B cell (primary cell): ENCODE results near the gene ZBTB17. TPM values are rescaled to one million over a fixed set of nuclear protein-coding genes. Genes with fewer than 3 reads are reported as not detected.

Source experiments
- ATAC-seq: fragments of 200-7000 bp; cut with Tn5 transposase; one replicate; pipeline ENCODE4 v1.10.0; 2021; ENCODE audit warnings: low read depth, mild to moderate bottlenecking, moderate number of reproducible peaks, moderate library complexity
- CTCF ChIA-PET: fragments of 350-600 bp; sonication (Branson Sonifier 250); formaldehyde crosslinking; loops from one replicate; lab custom pipeline; 2021; ENCODE audit warnings: antibody characterized with exemption, inconsistent platforms; lab: Charles Lee
- POLR2A ChIA-PET: fragments of 350-600 bp; sonication (Branson Sonifier 250); formaldehyde crosslinking; loops from one replicate; lab custom pipeline; 2021; ENCODE audit warnings: antibody characterized with exemption; lab: Charles Lee
- DNase-seq: peaks from one replicate; pipeline ENCODE4 v3.0.0; 2013
- H2AFZ ChIP-seq: 2 replicates; pipeline ENCODE4 v1.6.1; 2012; ENCODE audit warnings: mild to moderate bottlenecking, low read depth, low read length; ENCODE audit not compliant: insufficient read depth, poor library complexity, severe bottlenecking
- H3K27ac ChIP-seq, 2 donors: 1 replicate in 1 of 2; 2 replicates in 1 of 2; pipeline ENCODE4 v1.5.1; 2012 to 2013; ENCODE audit warnings: low read length in 2 of 2, mild to moderate bottlenecking in 2 of 2, moderate library complexity in 1 of 2
- H3K27me3 ChIP-seq, 4 experiments: fragments of 200-600 bp in 1 of 4; sonication (generic) in 1 of 4; replicated peaks in 1 of 4; 1 replicate in 2 of 4; 2 replicates in 2 of 4; pipeline versions ENCODE4 v1.6.1 to v1.7.0; 2013 to 2016; ENCODE audit warnings: low read length in 3 of 4, mild to moderate bottlenecking in 2 of 4, mixed read lengths in 1 of 4, moderate library complexity in 1 of 4; ENCODE audit not compliant: insufficient read depth in 4 of 4, control insufficient read depth in 3 of 4; ENCODE audit errors: control extremely low read depth in 1 of 4
- H3K36me3 ChIP-seq, 2 experiments: replicated peaks in 1 of 2; 1 replicate in 1 of 2; 2 replicates in 1 of 2; pipeline versions ENCODE4 v1.6.1 to v1.7.1; 2013; ENCODE audit warnings: low read length in 1 of 2; ENCODE audit not compliant: insufficient read depth in 2 of 2, control insufficient read depth in 1 of 2; ENCODE audit errors: control extremely low read depth in 1 of 2, extremely low read depth in 1 of 2
- H3K4me1 ChIP-seq, 2 donors: fragments of 200-600 bp in 1 of 2; sonication (generic) in 1 of 2; 1 replicate in 1 of 2; 2 replicates in 1 of 2; pipeline versions ENCODE4 v1.5.1 to v1.6.1; 2013 to 2017; ENCODE audit warnings: low read length in 2 of 2; ENCODE audit not compliant: control insufficient read depth in 2 of 2, insufficient read depth in 2 of 2
- H3K4me2 ChIP-seq: replicated peaks from 2 replicates; pipeline ENCODE3; 2012; ENCODE audit warnings: mild to moderate bottlenecking, low read depth, low read length; ENCODE audit not compliant: poor library complexity, severe bottlenecking
- H3K4me3 ChIP-seq, 5 experiments: fragments of 200-600 bp in 1 of 5; sonication (generic) in 1 of 5; 1 replicate in 3 of 5; 2 replicates in 2 of 5; pipeline versions ENCODE4 v1.5.1 to v1.7.0; 2011 to 2016; ENCODE audit warnings: low read length in 4 of 5, mild to moderate bottlenecking in 4 of 5, low read depth in 2 of 5, control low read depth in 1 of 5, moderate library complexity in 1 of 5; ENCODE audit not compliant: insufficient read depth in 1 of 5; ENCODE audit errors: control extremely low read depth in 1 of 5, extremely low read depth in 1 of 5
- H3K79me2 ChIP-seq: fragments of 200-600 bp; sonication (generic); one replicate; pipeline ENCODE4 v1.6.0; 2016; ENCODE audit warnings: low read length; ENCODE audit not compliant: control insufficient read depth, insufficient read depth
- H3K9ac ChIP-seq: fragments of 200-600 bp; sonication (generic); 2 replicates; pipeline ENCODE4 v1.6.1; 2017; ENCODE audit warnings: mild to moderate bottlenecking, low read length, moderate library complexity
- H3K9me3 ChIP-seq, 3 donors: one replicate each; pipeline versions ENCODE4 v1.6.1 to v1.7.1; 2013; ENCODE audit warnings: low read length in 2 of 3; ENCODE audit not compliant: control insufficient read depth in 2 of 3, insufficient read depth in 1 of 3; ENCODE audit errors: control extremely low read depth in 1 of 3
- H4K20me1 ChIP-seq: 2 replicates; pipeline ENCODE4 v1.6.0; 2012; ENCODE audit warnings: mild to moderate bottlenecking, low read length; ENCODE audit not compliant: insufficient read depth, control insufficient read depth, poor library complexity, severe bottlenecking
- H3K27ac Mint-ChIP-seq: one replicate; pipeline ENCODE4 v1.8.0; 2021; ENCODE audit warnings: mixed read lengths
- H3K27me3 Mint-ChIP-seq: one replicate; pipeline ENCODE4 v1.8.0; 2021; ENCODE audit warnings: mixed read lengths
- H3K4me1 Mint-ChIP-seq: one replicate; pipeline ENCODE4 v1.8.0; 2021; ENCODE audit warnings: mixed read lengths
- H3K4me3 Mint-ChIP-seq: one replicate; pipeline ENCODE4 v1.8.0; 2021; ENCODE audit warnings: mixed read lengths
- H3K9me3 Mint-ChIP-seq: one replicate; pipeline ENCODE4 v1.8.0; 2022; ENCODE audit warnings: mixed read lengths; ENCODE audit not compliant: insufficient read depth
- CTCF ChIP-seq: fragments of 200-600 bp; IDR thresholded peaks from one replicate; pipeline ENCODE4 v1.8.0; 2022; ENCODE audit warnings: antibody characterized with exemption, mild to moderate bottlenecking
- EZH2 ChIP-seq: IDR thresholded peaks from 2 replicates; pipeline ENCODE4 v1.6.1; 2012; ENCODE audit warnings: borderline replicate concordance, low read depth, mild to moderate bottlenecking, moderate library complexity, low read length; ENCODE audit not compliant: insufficient read depth, poor library complexity, severe bottlenecking
- WGBS: methylation state at CpG from one replicate; pipeline ENCODE4 v1.1.5; 2013; ENCODE audit warnings: missing lambda C conversion rate; ENCODE audit not compliant: insufficient coverage; 5-methylcytosine and 5-hydroxymethylcytosine counted together
- intact Hi-C: fragments of 100-400 bp; cut with micrococcal nuclease; formaldehyde crosslinking; loops from one replicate; pipeline ENCODE4 v1.10.0; 2022
- polyA plus RNA-seq: library from polyadenylated mRNA; depleted of rRNA; stranded (reverse); fragments of >200 nt; gene quantifications from 2 replicates; pipeline ENCODE4 v1.2.3, GENCODE V29; 2012
- total RNA-seq, 2 donors: library from RNA; stranded (reverse); fragments of 120-200 nt in 1 of 2; gene quantifications; 1 replicate in 1 of 2; 2 replicates in 1 of 2; pipeline versions ENCODE4 v1.2.3 to v1.2.4, GENCODE V29; 2013 to 2022

The ZBTB17 gene
- total and polyA plus RNA-seq, 2 donors (not counting 1 experiment from before 2014, with no cell fraction given) = 94.1 to 157 TPM

GRCh38 chr1:15962671-15963362, 13.1 kb downstream of the ZBTB17 start:
- H3K27ac Mint-ChIP-seq = peak overlapping the region; percentile 73

More at GRCh38 chr1:15962671-15963362, 13.1 kb downstream of the ZBTB17 start:
- H3K4me1 ChIP-seq = peaks cover 56 to 65% of the 10 kb centered on the region in 2 donors
- peak overlapping the region in 1 of 2 donors; percentile 86 for H3K27ac ChIP-seq
- H3K27me3 ChIP-seq = no peaks in the 10 kb centered on the region
- ChIA-PET POLR2A (no interaction called here), CTCF (interaction anchor here (1.0 to 3.2 kb wide), 3 partner anchors 13 to 148 kb away, joined by 3 to 24 read pairs (median 14); partner anchors contain the start of gene ZBTB17)
- peak overlapping the region; percentile 72 for H3K4me2 ChIP-seq
- intact Hi-C loops = no loop called here
- Mint-ChIP-seq H3K4me1 (peaks cover 78% of the 10 kb centered on the region), H3K4me3 (peak overlapping the region; percentile 86), H3K27me3 (no peaks in the 10 kb centered on the region), H3K9me3 (no peaks in the 10 kb centered on the region)
- ATAC-seq (no peak), DNase-seq (no peak)
- H4K20me1 ChIP-seq = peaks cover 10% of the 10 kb centered on the region
- peaks cover 0 to 2% of the 10 kb centered on the region in 2 experiments for H3K36me3 ChIP-seq
- TF ChIP-seq EZH2 (no peak), CTCF (no peak)
- H3K4me3 ChIP-seq = peak overlapping the region in 1 of 5 experiments; percentile 62
- WGBS = 98% methylated on average over 6 of the region's 8 CpGs
- peak overlapping the region; percentile 47 for H3K9ac ChIP-seq
- H2AFZ ChIP-seq = peak overlapping the region; percentile 1
- no peaks in the 10 kb centered on the region for H3K9me3 ChIP-seq
- peaks cover 68% of the 10 kb centered on the region for H3K79me2 ChIP-seq
